Trophoblast cell (in vitro differentiated cells and primary cell): ENCODE results near the gene RCAN3.

Source experiments
- DNase-seq, 2 donors: peaks; one replicate each; pipeline ENCODE4 v3.0.0-alpha.2; 2016
- H2AFZ ChIP-seq: 2 replicates; pipeline ENCODE4 v1.6.1; 2013; ENCODE audit warnings: low read length, moderate library complexity, mild to moderate bottlenecking; ENCODE audit not compliant: insufficient read depth, poor library complexity
- H2AK5ac ChIP-seq: 2 replicates; pipeline ENCODE4 v1.6.1; 2013; ENCODE audit warnings: mild to moderate bottlenecking, low read length
- H2BK120ac ChIP-seq: 2 replicates; pipeline ENCODE4 v1.6.1; 2013; ENCODE audit warnings: low read length, mild to moderate bottlenecking, moderate library complexity; ENCODE audit not compliant: insufficient read depth, poor library complexity
- H2BK12ac ChIP-seq: 2 replicates; pipeline ENCODE4 v1.6.1; 2013; ENCODE audit warnings: mild to moderate bottlenecking, low read length, moderate library complexity
- H2BK5ac ChIP-seq: 2 replicates; pipeline ENCODE4 v1.6.1; 2013; ENCODE audit warnings: low read length, low read depth, moderate library complexity, mild to moderate bottlenecking; ENCODE audit not compliant: poor library complexity
- H3K14ac ChIP-seq: 2 replicates; pipeline ENCODE4 v1.6.1; 2013; ENCODE audit warnings: mild to moderate bottlenecking, low read length
- H3K18ac ChIP-seq: 2 replicates; pipeline ENCODE4 v1.6.1; 2013; ENCODE audit warnings: mild to moderate bottlenecking, low read length
- H3K23ac ChIP-seq: 2 replicates; pipeline ENCODE4 v1.6.1; 2013; ENCODE audit warnings: low read length
- H3K27ac ChIP-seq: 2 replicates; pipeline ENCODE4 v1.5.1; 2013; ENCODE audit warnings: low read depth, mild to moderate bottlenecking, inconsistent platforms, low read length, moderate library complexity
- H3K27me3 ChIP-seq: 2 replicates; pipeline ENCODE4 v1.6.1; 2013; ENCODE audit warnings: inconsistent platforms, mild to moderate bottlenecking, low read length, moderate library complexity; ENCODE audit not compliant: insufficient read depth
- H3K36me3 ChIP-seq, 2 experiments: 1 replicate in 1 of 2; 2 replicates in 1 of 2; pipeline ENCODE4 v1.6.1; 2013; ENCODE audit warnings: low read length in 2 of 2, mild to moderate bottlenecking in 2 of 2, moderate library complexity in 1 of 2; ENCODE audit not compliant: insufficient read depth in 2 of 2, control insufficient read depth in 1 of 2
- H3K4ac ChIP-seq: 2 replicates; pipeline ENCODE4 v1.6.1; 2013; ENCODE audit warnings: low read depth, mild to moderate bottlenecking, low read length, moderate library complexity
- H3K4me1 ChIP-seq, 2 experiments: 1 replicate in 1 of 2; 2 replicates in 1 of 2; pipeline ENCODE4 v1.6.1; 2013; ENCODE audit warnings: low read length in 2 of 2, mild to moderate bottlenecking in 2 of 2, moderate library complexity in 1 of 2; ENCODE audit not compliant: insufficient read depth in 2 of 2, control insufficient read depth in 1 of 2
- H3K4me2 ChIP-seq: 2 replicates; pipeline ENCODE4 v1.6.1; 2013; ENCODE audit warnings: inconsistent platforms, mild to moderate bottlenecking, low read length, moderate library complexity
- H3K4me3 ChIP-seq: 2 replicates; pipeline ENCODE4 v1.5.1; 2013; ENCODE audit warnings: mild to moderate bottlenecking, low read depth, low read length, inconsistent platforms
- H3K79me1 ChIP-seq: one replicate; pipeline ENCODE4 v1.6.1; 2013; ENCODE audit warnings: low read length
- H3K79me2 ChIP-seq: 2 replicates; pipeline ENCODE4 v1.6.1; 2013; ENCODE audit warnings: low read length, mild to moderate bottlenecking; ENCODE audit not compliant: control insufficient read depth, insufficient read depth, poor library complexity
- H3K9ac ChIP-seq: 2 replicates; pipeline ENCODE4 v1.6.1; 2013; ENCODE audit warnings: mild to moderate bottlenecking, low read length
- H3K9me3 ChIP-seq: 2 replicates; pipeline ENCODE4 v1.6.1; 2013; ENCODE audit warnings: low read depth, mild to moderate bottlenecking, control low read depth, inconsistent platforms, low read length; ENCODE audit not compliant: insufficient read depth
- H4K12ac ChIP-seq: 2 replicates; pipeline ENCODE4 v1.6.1; 2013; ENCODE audit warnings: low read depth, mild to moderate bottlenecking, low read length, moderate library complexity
- H4K8ac ChIP-seq: 2 replicates; pipeline ENCODE4 v1.6.1; 2013; ENCODE audit warnings: low read depth, mild to moderate bottlenecking, low read length, moderate library complexity
- H4K91ac ChIP-seq: one replicate; pipeline ENCODE4 v1.6.1; 2013; ENCODE audit warnings: low read depth, mild to moderate bottlenecking, low read length, moderate library complexity
- WGBS: extraction: QIAGEN DNeasy Blood & Tissue Kit; methylation state at CpG from one replicate; pipeline ENCODE4 v1.1.7; 2013; ENCODE audit warnings: missing lambda C conversion rate; ENCODE audit not compliant: insufficient read length, insufficient coverage; ENCODE audit errors: extremely low coverage; 5-methylcytosine and 5-hydroxymethylcytosine counted together

The RCAN3 gene

DNA sequence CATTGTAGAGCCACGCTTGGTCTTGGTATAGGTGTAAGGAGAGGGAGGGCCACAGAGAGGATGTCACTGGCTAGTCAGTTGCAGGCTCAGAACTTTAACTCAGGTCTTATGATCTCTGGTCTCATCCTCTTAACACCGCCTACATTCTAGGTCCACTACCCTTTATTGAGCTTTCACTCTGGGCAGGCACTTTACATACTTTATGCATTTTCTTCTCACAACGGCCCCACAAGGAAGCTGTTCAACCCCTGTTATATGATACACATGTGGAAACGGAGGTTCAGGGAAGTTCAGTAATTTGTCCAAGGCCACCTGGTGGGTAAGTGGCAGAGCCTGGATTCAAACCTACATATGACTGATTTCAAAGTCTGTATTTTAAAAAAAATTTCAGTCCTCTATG, 25.3 kb upstream of the RCAN3 start:
- Histone ChIP-seq H3K79me1 (no peaks in the 10 kb centered on the region), H2BK12ac (no peak overlapping the region), H3K27ac (no peak overlapping the region), H3K9me3 (no peaks in the 10 kb centered on the region), H3K23ac (peak overlapping the region; percentile 33), H3K18ac (no peak overlapping the region), H3K4ac (no peak overlapping the region), H2BK5ac (no peak overlapping the region), H3K79me2 (no peaks in the 10 kb centered on the region), H3K14ac (no peak overlapping the region), H3K4me1 (peaks cover 3% of the 10 kb centered on the region in 2 experiments), H3K4me3 (no peak overlapping the region), H3K36me3 (no peaks in the 10 kb centered on the region), H3K27me3 (no peaks in the 10 kb centered on the region), H3K9ac (no peak overlapping the region), H2AFZ (no peak overlapping the region), H4K12ac (no peak overlapping the region), H2BK120ac (no peak overlapping the region), H4K8ac (no peak overlapping the region), H4K91ac (no peak overlapping the region), H2AK5ac (no peak overlapping the region), H3K4me2 (no peak overlapping the region)
- no peak for DNase-seq
- no CpG with 5 or more reads among the region's 4 CpGs for WGBS

GRCh38 chr1:24481101-24481500, 21.5 kb upstream of the RCAN3 start:
- Histone ChIP-seq H4K12ac (no peak overlapping the region), H2AFZ (no peak overlapping the region), H2BK5ac (no peak overlapping the region), H3K4me1 (no peaks in the 10 kb centered on the region), H4K8ac (no peak overlapping the region), H3K9ac (no peak overlapping the region), H3K4ac (no peak overlapping the region), H3K27ac (no peak overlapping the region), H3K18ac (no peak overlapping the region), H2BK12ac (no peak overlapping the region), H3K23ac (no peak overlapping the region), H4K91ac (no peak overlapping the region), H3K27me3 (no peaks in the 10 kb centered on the region), H3K79me2 (no peaks in the 10 kb centered on the region), H2BK120ac (no peak overlapping the region), H3K36me3 (no peaks in the 10 kb centered on the region), H3K9me3 (no peaks in the 10 kb centered on the region), H2AK5ac (no peak overlapping the region), H3K4me3 (no peak overlapping the region), H3K4me2 (peak overlapping the region; percentile 18), H3K79me1 (no peaks in the 10 kb centered on the region), H3K14ac (no peak overlapping the region)
- WGBS, result no CpG with 5 or more reads among the region's 2 CpGs
- DNase-seq, result no peak

- Histone ChIP-seq H3K4me3 (no peak overlapping the region), H2BK120ac (no peak overlapping the region), H3K4ac (no peak overlapping the region), H3K27ac (no peak overlapping the region), H2AFZ (no peak overlapping the region), H3K4me1 (no peaks in the 10 kb centered on the region), H3K79me2 (no peaks in the 10 kb centered on the region), H3K27me3 (no peaks in the 10 kb centered on the region), H2AK5ac (no peak overlapping the region), H3K79me1 (no peaks in the 10 kb centered on the region), H2BK12ac (no peak overlapping the region), H3K9ac (no peak overlapping the region), H4K91ac (no peak overlapping the region), H3K18ac (no peak overlapping the region), H3K4me2 (no peak overlapping the region), H3K14ac (no peak overlapping the region), H3K36me3 (no peaks in the 10 kb centered on the region), H4K12ac (no peak overlapping the region), H4K8ac (no peak overlapping the region), H3K23ac (no peak overlapping the region), H3K9me3 (no peaks in the 10 kb centered on the region), H2BK5ac (no peak overlapping the region)
- DNase-seq, result no peak
- no CpG with 5 or more reads among the region's 16 CpGs for WGBS
Measured at GRCh38 chr1:24481843-24482610, 20.6 kb upstream of the RCAN3 start.

DNA sequence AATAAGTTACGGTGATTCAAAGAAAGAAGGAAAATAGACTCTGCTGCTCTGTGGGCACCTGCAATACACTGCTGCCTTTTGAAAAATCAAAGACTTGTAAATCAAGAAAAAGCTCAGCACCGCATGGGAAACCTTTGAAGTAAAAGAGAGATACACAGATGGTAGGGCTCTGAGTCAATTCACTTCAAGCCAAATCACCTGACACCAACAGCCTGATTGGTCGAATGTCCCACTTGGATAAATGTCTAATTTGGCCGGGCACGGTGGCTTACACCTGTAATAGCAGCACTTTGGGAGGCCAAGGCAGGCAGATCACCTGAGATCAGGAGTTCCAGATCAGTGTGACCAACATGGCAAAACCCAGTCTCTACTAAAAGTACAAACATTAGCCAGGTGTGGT, 19.2 kb upstream of the RCAN3 start:
- H3K14ac ChIP-seq, result no peak overlapping the region
- no peak overlapping the region for H3K4ac ChIP-seq
- H2AK5ac ChIP-seq, result no peak overlapping the region
- H3K4me1 ChIP-seq, result no peaks in the 10 kb centered on the region
- no peak overlapping the region for H4K8ac ChIP-seq
- no peak for DNase-seq
- no peaks in the 10 kb centered on the region for H3K79me2 ChIP-seq
- no peaks in the 10 kb centered on the region for H3K9me3 ChIP-seq
- no peak overlapping the region for H3K23ac ChIP-seq
- H3K27ac ChIP-seq, result no peak overlapping the region
- H2BK120ac ChIP-seq, result no peak overlapping the region
- H2AFZ ChIP-seq, result no peak overlapping the region
- no peak overlapping the region for H3K9ac ChIP-seq
- H3K79me1 ChIP-seq, result no peaks in the 10 kb centered on the region
- WGBS, result no CpG with 5 or more reads among the region's 5 CpGs
- H3K36me3 ChIP-seq, result no peaks in the 10 kb centered on the region
- no peak overlapping the region for H3K4me3 ChIP-seq
- no peaks in the 10 kb centered on the region for H3K27me3 ChIP-seq
- no peak overlapping the region for H4K12ac ChIP-seq
- H2BK5ac ChIP-seq, result no peak overlapping the region
- H3K18ac ChIP-seq, result no peak overlapping the region
- no peak overlapping the region for H2BK12ac ChIP-seq
- H3K4me2 ChIP-seq, result no peak overlapping the region
- H4K91ac ChIP-seq, result no peak overlapping the region
